Neural cell (in vitro differentiated cells): ENCODE results near the gene GOLPH3L.
"Not testable (repeated sequence)": the region's sequence is repeated elsewhere in the genome, so short reads cannot be mapped to it uniquely, and the experiment has no call there.

Source experiments
- EP300 ChIP-seq: fragments of 450-650 bp; conservative IDR thresholded peaks from 2 replicates; pipeline ENCODE4 v1.6.1; 2014; ENCODE audit warnings: antibody characterized with exemption, mild to moderate bottlenecking, moderate library complexity; ENCODE audit not compliant: poor library complexity, severe bottlenecking
- EZH2 ChIP-seq: fragments of 200-600, 300-800 bp; shearing (Covaris generic), sonication (generic); IDR thresholded peaks from 2 replicates; pipeline ENCODE4 v1.6.1; 2014; ENCODE audit warnings: antibody characterized with exemption, low read length, borderline replicate concordance, mild to moderate bottlenecking; ENCODE audit not compliant: insufficient read depth, poor library complexity, severe bottlenecking
- POLR2AphosphoS5 ChIP-seq: IDR thresholded peaks from 2 replicates; pipeline ENCODE4 v1.6.1; 2012
- RAD21 ChIP-seq: fragments of 450-650 bp; conservative IDR thresholded peaks from 2 replicates; pipeline ENCODE4 v1.6.1; 2014; ENCODE audit warnings: antibody characterized with exemption, mild to moderate bottlenecking, moderate library complexity
- SMC3 ChIP-seq: fragments of 450-650 bp; conservative IDR thresholded peaks from 2 replicates; pipeline ENCODE4 v1.6.1; 2014; ENCODE audit warnings: antibody characterized with exemption, mild to moderate bottlenecking, moderate library complexity; ENCODE audit not compliant: poor library complexity
- TAF1 ChIP-seq: IDR thresholded peaks from 2 replicates; pipeline ENCODE4 v1.6.1; 2012; ENCODE audit warnings: low read depth
- TF ChIP-seq, protein P1 (sequence below): IDR thresholded peaks from 2 replicates; pipeline ENCODE4 v1.6.1; 2012; ENCODE audit warnings: borderline replicate concordance
- TF ChIP-seq, protein P2 (sequence below): fragments of 450-650 bp; IDR thresholded peaks from 2 replicates; pipeline ENCODE4 v1.5.1; 2014; ENCODE audit warnings: antibody characterized with exemption, mild to moderate bottlenecking, moderate library complexity; ENCODE audit not compliant: poor library complexity, severe bottlenecking

DNA sequence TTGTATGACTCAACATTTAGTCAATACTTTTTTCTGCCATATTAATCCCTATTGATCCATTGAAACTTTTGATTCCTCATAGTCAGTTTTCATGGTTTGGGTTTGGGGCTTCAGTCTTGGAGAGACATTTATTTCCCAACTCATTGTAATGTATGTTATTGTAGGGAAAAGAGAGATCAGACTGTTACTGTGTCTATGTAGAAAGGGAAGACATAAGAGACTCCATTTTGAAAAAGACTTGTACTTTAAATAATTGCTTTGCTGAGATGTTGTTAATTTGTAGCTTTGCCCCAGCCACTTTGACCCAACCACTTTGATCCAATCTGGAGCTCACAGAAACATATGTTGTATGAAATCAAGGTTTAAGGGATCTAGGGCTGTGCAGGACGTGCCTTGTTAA lies 12.1 kb upstream of the GOLPH3L start:
- TF ChIP-seq, protein P1, sequence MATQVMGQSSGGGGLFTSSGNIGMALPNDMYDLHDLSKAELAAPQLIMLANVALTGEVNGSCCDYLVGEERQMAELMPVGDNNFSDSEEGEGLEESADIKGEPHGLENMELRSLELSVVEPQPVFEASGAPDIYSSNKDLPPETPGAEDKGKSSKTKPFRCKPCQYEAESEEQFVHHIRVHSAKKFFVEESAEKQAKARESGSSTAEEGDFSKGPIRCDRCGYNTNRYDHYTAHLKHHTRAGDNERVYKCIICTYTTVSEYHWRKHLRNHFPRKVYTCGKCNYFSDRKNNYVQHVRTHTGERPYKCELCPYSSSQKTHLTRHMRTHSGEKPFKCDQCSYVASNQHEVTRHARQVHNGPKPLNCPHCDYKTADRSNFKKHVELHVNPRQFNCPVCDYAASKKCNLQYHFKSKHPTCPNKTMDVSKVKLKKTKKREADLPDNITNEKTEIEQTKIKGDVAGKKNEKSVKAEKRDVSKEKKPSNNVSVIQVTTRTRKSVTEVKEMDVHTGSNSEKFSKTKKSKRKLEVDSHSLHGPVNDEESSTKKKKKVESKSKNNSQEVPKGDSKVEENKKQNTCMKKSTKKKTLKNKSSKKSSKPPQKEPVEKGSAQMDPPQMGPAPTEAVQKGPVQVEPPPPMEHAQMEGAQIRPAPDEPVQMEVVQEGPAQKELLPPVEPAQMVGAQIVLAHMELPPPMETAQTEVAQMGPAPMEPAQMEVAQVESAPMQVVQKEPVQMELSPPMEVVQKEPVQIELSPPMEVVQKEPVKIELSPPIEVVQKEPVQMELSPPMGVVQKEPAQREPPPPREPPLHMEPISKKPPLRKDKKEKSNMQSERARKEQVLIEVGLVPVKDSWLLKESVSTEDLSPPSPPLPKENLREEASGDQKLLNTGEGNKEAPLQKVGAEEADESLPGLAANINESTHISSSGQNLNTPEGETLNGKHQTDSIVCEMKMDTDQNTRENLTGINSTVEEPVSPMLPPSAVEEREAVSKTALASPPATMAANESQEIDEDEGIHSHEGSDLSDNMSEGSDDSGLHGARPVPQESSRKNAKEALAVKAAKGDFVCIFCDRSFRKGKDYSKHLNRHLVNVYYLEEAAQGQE = not testable (repeated sequence)
- not testable (repeated sequence) for TF ChIP-seq TAF1, EP300, EZH2, RAD21, POLR2AphosphoS5, SMC3
- TF ChIP-seq, protein P2, sequence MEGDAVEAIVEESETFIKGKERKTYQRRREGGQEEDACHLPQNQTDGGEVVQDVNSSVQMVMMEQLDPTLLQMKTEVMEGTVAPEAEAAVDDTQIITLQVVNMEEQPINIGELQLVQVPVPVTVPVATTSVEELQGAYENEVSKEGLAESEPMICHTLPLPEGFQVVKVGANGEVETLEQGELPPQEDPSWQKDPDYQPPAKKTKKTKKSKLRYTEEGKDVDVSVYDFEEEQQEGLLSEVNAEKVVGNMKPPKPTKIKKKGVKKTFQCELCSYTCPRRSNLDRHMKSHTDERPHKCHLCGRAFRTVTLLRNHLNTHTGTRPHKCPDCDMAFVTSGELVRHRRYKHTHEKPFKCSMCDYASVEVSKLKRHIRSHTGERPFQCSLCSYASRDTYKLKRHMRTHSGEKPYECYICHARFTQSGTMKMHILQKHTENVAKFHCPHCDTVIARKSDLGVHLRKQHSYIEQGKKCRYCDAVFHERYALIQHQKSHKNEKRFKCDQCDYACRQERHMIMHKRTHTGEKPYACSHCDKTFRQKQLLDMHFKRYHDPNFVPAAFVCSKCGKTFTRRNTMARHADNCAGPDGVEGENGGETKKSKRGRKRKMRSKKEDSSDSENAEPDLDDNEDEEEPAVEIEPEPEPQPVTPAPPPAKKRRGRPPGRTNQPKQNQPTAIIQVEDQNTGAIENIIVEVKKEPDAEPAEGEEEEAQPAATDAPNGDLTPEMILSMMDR = not testable (repeated sequence)
